T47D (cell line): ENCODE measurements around the gene AKIRIN2.
"Not testable (repeated sequence)": the region's sequence is repeated elsewhere in the genome, so short reads cannot be mapped to it uniquely, and the experiment has no call there.

Source experiments
- DNase-seq, 2 experiments: peaks; one replicate each; pipeline versions ENCODE4 v3.0.0 to v3.0.0-alpha.2; 2011 to 2012; ENCODE audit warnings: low read depth in 1 of 2, low spot score in 1 of 2
- JUND ChIP-seq: IDR thresholded peaks from 2 replicates; pipeline ENCODE4 v1.6.1; 2012; ENCODE audit warnings: low read depth
- in situ Hi-C: cut with HindIII; loops from 2 replicates; pipeline ENCODE4 v1.10.0; 2016; ENCODE audit warnings: low sequenced_read_pairs, low pct_unique_long_range_greater_than_20kb

The AKIRIN2 gene

GRCh38 chr6:87692086-87692485 lies 9.9 kb downstream of the AKIRIN2 start:
- no peak for TF ChIP-seq JUND
- in situ Hi-C loops, result no loop called here
- DNase-seq, result no peak

DNA sequence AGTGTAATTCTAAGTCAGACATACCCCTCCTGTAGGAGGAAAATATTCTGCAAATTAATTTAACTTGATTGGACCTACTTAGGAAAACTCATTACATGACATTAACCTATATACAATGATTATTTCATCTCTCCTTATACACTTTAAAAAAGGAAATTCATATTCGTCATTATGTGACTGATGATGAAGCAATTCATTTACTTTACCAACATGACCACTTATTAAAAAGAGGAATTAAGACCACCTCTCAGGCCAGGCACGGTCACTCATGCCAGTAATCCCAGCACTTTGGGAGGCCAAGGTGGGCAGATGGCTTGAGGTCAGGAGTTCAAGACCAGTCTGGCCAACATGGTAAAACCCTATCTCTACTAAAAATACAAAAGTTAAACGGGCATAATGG lies 11.6 kb downstream of the AKIRIN2 start:
- in situ Hi-C loops, result no loop called here
- no peak for DNase-seq
- TF ChIP-seq JUND, result no peak

DNA sequence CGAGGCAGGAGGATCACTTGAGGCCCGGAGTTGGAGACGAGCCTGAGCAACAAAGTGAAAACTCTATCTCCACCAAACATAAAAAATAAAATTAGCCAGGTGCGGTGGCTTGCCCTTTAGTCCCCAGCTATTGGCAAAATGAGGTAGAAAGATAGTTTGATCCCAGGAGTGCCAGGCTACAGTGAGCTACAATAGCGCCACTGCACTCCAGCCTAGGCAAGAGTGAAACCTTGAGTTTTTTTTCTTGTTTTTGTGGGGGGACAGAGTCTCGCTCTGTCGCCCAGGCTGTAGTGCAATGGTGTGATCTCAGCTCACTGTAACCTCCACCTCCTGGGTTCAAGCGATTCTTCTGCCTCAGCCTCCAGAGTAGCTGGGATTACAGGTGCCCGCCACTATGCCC lies 14.1 kb downstream of the AKIRIN2 start:
- in situ Hi-C loops, DNase-seq: not testable (repeated sequence)

- no peak for TF ChIP-seq JUND
- DNase-seq, result no peak
- in situ Hi-C loops, result no loop called here
These were observed 14.7 kb downstream of the AKIRIN2 start for GRCh38 chr6:87687296-87687695.

GRCh38 chr6:87686636-87687205 lies 15.3 kb downstream of the AKIRIN2 start:
- in situ Hi-C loops, DNase-seq: not testable (repeated sequence)

- in situ Hi-C loops, result no loop called here
- no peak for TF ChIP-seq JUND
- no peak for DNase-seq
These were observed 17.0 kb downstream of the AKIRIN2 start for GRCh38 chr6:87684895-87685654.

- no peak for DNase-seq
- in situ Hi-C loops, result no loop called here
- TF ChIP-seq JUND, result no peak
These were observed 18.1 kb downstream of the AKIRIN2 start for GRCh38 chr6:87683890-87684289.

DNA sequence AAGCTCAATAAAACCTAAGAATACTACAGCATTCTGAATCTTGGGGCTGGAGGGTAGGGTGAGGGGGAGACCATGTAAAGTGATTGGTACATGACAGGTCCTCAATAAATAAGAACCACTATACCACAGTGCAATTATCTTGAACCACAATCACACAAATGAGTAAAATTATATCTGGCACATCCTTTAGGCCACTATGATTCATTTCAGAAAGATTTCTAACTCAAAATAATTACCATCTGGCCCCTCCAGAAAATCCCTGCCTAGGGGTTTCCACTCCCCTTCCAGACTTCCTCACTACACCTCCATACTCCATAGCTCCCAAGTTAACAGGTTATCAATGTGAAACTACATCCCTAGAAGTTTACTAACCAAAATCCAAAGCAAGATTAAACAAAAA lies 19.7 kb downstream of the AKIRIN2 start:
- in situ Hi-C loops, result no loop called here
- no peak for DNase-seq
- TF ChIP-seq JUND, result no peak

- no peak for DNase-seq
- TF ChIP-seq JUND, result no peak
- in situ Hi-C loops, result no loop called here
These were observed 26.9 kb downstream of the AKIRIN2 start for GRCh38 chr6:87675004-87675681.

- in situ Hi-C loops, result no loop called here
- TF ChIP-seq JUND, result no peak
- no peak for DNase-seq
These were observed 27.7 kb downstream of the AKIRIN2 start for GRCh38 chr6:87674290-87674689.

GRCh38 chr6:87673237-87673636 lies 28.8 kb downstream of the AKIRIN2 start:
- in situ Hi-C loops, result no loop called here
- TF ChIP-seq JUND, result no peak
- DNase-seq, result no peak

DNA sequence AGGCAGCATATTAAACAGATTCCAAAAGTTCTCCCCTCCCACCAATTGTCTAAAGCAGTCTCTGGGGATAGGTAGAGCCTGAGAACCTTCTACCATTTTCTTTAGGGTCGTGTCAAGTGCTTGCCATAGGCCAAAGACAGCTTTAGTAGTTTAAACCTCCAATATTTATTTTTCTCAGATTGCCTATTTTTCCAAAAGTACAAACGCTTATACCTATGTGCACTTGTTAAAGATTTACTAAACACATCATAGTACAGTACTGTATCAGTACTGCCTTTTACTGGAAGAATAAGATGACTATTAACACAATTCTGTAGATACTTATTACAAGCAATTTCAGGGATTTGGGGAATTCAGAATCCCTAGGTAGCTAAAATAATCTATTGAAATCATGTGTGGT lies 29.4 kb downstream of the AKIRIN2 start:
- TF ChIP-seq JUND, result no peak
- in situ Hi-C loops, result no loop called here
- no peak for DNase-seq

DNA sequence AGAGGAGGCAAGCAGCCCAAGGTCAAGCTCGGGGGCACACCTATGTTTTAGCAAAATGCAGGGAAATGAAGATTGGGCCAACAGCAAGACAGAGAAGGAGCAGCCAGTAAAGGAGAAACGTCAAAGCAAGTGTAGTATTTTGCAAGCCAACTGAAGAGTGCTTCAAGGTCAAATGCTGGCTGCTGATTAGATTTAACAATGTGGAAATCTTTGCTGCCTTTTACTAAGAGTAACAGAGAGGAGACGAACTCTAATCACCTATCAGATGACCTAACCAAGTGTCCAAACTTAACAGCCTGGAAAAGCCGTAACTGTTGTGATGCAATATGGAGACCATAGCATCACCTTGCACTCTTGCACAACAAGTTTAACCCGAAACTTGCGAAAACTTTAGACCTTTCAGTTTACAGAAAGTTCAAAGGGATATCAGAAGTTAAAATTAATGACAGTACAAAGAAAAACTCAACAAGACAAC lies 30.4 kb downstream of the AKIRIN2 start:
- in situ Hi-C loops, result no loop called here
- DNase-seq, result no peak
- no peak for TF ChIP-seq JUND

GRCh38 chr6:87670707-87671106 lies 31.3 kb downstream of the AKIRIN2 start:
- DNase-seq, result no peak
- in situ Hi-C loops, result no loop called here
- no peak for TF ChIP-seq JUND
